Umbilical cord (tissue), 2 donors: ENCODE measurements around the gene AARS2. TPM values are rescaled to one million over a fixed set of nuclear protein-coding genes. Genes with fewer than 3 reads are reported as not detected.
"Not testable (repeated sequence)": the region's sequence is repeated elsewhere in the genome, so short reads cannot be mapped to it uniquely, and the experiment has no call there.

Experiments used
- DNase-seq: peaks from one replicate; pipeline ENCODE4 v3.0.0-alpha.2; 2015; ENCODE audit warnings: low spot score
- total RNA-seq: library from RNA; depleted of rRNA; stranded (reverse); fragments of >200 nt; gene quantifications from one replicate; pipeline ENCODE4 v1.2.3, GENCODE V29; 2014; ENCODE audit warnings: low replicate concordance; ENCODE audit not compliant: insufficient read depth

The AARS2 gene
- 13.2 TPM for total RNA-seq

- DNase-seq: peak; percentile 84
Measured at GRCh38 chr6:44312901-44313788, at the start of gene AARS2. TSS of gene AARS2 (minus strand) at chr6:44313347. CDS start at chr6:44313323, 24 bp downstream.

- DNase-seq: no peak
Measured at GRCh38 chr6:44361947-44362346, 48.8 kb upstream of the AARS2 start.

- DNase-seq: no peak
Measured at GRCh38 chr6:44359973-44360372, 46.8 kb upstream of the AARS2 start.

GRCh38 chr6:44356487-44356886 lies 43.3 kb upstream of the AARS2 start:
- DNase-seq: no peak

GRCh38 chr6:44355640-44356039 lies 42.5 kb upstream of the AARS2 start:
- DNase-seq: no peak

GRCh38 chr6:44353336-44353735 lies 40.2 kb upstream of the AARS2 start:
- no peak for DNase-seq

GRCh38 chr6:44352259-44352658 lies 39.1 kb upstream of the AARS2 start:
- no peak for DNase-seq

GRCh38 chr6:44350650-44350994 lies 37.5 kb upstream of the AARS2 start:
- DNase-seq: not testable (repeated sequence)

- DNase-seq: no peak
Measured at GRCh38 chr6:44349904-44350649, 36.9 kb upstream of the AARS2 start.

- DNase-seq: not testable (repeated sequence)
Measured at GRCh38 chr6:44346818-44347217, 33.7 kb upstream of the AARS2 start.

- DNase-seq: no peak
Measured at GRCh38 chr6:44342489-44342888, 29.3 kb upstream of the AARS2 start, which contains the start of gene SPATS1. TSS of gene SPATS1 (plus strand) at chr6:44342650. CDS start at chr6:44343096, 446 bp downstream.

GRCh38 chr6:44342052-44342451 lies 28.9 kb upstream of the AARS2 start:
- peak; percentile 60 for DNase-seq

GRCh38 chr6:44341095-44341890 lies 28.1 kb upstream of the AARS2 start:
- DNase-seq: no peak

- no peak for DNase-seq
Measured at GRCh38 chr6:44339763-44340625, 26.8 kb upstream of the AARS2 start.

GRCh38 chr6:44339301-44339700 lies 26.2 kb upstream of the AARS2 start:
- DNase-seq: no peak

- DNase-seq: peak; percentile 78
Measured at GRCh38 chr6:44338228-44339122, 25.3 kb upstream of the AARS2 start.

GRCh38 chr6:44335631-44336030 lies 22.5 kb upstream of the AARS2 start:
- no peak for DNase-seq

GRCh38 chr6:44333942-44334341 lies 20.8 kb upstream of the AARS2 start:
- no peak for DNase-seq

GRCh38 chr6:44333273-44333919 lies 20.2 kb upstream of the AARS2 start:
- peak; percentile 12 for DNase-seq
